ENCODE measurements around the gene ITPR2. TPM values are rescaled to one million over a fixed set of nuclear protein-coding genes. Genes with fewer than 3 reads are reported as not detected.
"Not testable (repeated sequence)": the region's sequence is repeated elsewhere in the genome, so short reads cannot be mapped to it uniquely, and the experiment has no call there.

ITPR2 gene
- total RNA-seq, 3 donors from 2014 or later = 18.2 to 26.7 (median 21.0) TPM

DNA sequence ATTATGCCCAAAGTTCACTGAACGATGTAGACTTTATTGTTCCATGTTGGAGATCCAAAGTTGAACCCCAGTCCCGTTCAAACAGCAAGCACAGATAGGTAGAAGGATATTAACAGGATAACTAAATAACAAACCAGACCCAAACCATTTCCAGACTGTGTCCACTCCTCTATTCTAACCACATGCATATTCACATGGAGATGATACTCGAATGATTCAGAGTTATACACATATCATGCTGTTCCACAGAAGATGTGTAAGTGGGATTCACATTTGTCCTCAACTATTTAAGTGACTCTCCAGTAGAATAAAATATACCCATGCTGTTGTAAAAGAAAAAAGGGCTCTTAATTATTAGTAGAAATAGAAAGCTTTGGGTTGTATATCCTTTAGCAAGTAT lies 185.9 kb downstream of the ITPR2 start:
- DNase-seq = no peak
- Mint-ChIP-seq H3K36me3 (ENCODE audit: insufficient read depth) (peaks cover 47% of the 10 kb centered on the region), H3K4me3 (no peak overlapping the region), H3K4me1 (ENCODE audit: low read depth) (no peaks in the 10 kb centered on the region), H3K9me3 (peaks cover 7% of the 10 kb centered on the region), H3K27me3 (ENCODE audit: low read depth) (no peaks in the 10 kb centered on the region)
- ATAC-seq = no peak

DNA sequence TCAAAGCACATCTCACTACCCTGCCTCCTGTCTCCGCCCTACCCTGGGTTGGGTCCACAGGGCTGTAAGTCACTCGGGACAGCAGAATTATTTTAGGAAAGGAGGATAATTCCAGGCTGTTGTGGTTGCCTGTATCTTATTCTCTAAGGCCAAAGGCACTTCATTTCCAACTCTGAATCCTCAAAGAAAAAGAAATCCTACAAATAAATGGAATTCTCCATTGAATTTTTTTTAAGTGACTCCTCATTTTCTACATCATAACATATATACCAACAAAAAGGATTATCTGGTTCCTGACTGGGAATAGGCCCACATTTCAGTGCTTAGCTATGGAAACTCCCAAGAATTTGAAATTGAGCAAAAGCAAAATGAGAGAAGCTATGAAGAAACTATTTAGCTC lies 186.4 kb downstream of the ITPR2 start:
- ATAC-seq (no peak), DNase-seq (no peak)
- Mint-ChIP-seq H3K36me3 (ENCODE audit: insufficient read depth) (peaks cover 43% of the 10 kb centered on the region), H3K4me1 (ENCODE audit: low read depth) (no peaks in the 10 kb centered on the region), H3K9me3 (peaks cover 2% of the 10 kb centered on the region), H3K4me3 (no peak overlapping the region), H3K27me3 (ENCODE audit: low read depth) (no peaks in the 10 kb centered on the region)

DNA sequence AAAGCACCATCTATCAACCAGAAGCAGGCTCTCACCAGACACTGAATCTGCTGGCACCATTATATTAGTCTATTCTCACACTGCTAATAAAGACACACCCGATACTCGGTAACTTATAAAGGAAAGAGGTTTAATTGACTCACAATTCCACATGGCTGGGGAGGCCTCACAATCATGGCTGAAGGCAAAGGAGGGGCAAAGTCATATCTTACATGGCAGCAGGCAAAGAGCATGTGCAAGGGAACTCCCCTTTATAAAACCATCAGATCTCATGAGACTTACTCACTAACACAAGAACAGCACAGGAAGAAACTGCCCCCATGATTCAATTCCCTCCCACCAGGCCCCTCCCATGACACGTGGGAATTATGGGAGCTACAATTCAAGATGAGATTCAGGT lies 188.6 kb downstream of the ITPR2 start:
- H3K27me3 Mint-ChIP-seq (ENCODE audit: low read depth); H3K9me3 Mint-ChIP-seq; H3K4me1 Mint-ChIP-seq (ENCODE audit: low read depth); H3K4me3 Mint-ChIP-seq; DNase-seq; ATAC-seq: not testable (repeated sequence)
- peaks cover 40% of the 10 kb centered on the region for H3K36me3 Mint-ChIP-seq (ENCODE audit: insufficient read depth)

DNA sequence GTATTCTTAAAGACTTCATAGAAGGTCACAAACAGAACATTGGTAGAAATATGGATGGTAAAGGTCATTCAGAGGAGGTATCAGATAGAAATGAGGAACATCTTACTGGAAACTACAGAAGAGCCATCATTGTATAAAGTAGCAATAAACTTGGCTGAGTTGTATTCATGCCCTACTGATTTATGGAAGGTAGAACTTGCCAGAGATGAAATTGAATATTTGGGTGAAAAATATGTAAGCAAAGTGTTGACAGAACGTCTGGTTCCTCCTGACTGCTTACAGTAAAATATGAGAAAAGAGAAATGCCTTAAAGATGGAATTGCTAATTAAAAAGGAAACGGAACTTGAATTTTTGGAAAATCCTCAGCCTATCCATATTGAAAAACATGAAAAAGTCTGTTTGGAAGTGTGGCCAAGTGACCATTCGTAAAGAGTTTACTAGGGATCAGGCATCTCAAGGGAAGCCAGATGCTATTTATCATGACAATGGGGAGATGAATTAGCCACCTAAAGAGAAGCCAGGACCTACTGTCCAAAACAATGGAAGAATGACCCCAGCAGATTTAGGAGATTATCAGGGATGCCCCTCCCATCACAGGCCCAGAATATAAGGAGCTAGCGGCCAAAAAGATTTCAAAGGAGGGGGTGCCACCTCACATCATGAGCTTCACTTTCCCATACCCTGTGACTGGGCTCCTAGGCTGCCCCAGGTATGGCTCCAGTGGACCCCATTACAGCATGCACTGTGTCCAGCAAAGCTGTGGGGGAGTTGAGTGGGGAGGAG lies 189.3 kb downstream of the ITPR2 start:
- H3K36me3 Mint-ChIP-seq (ENCODE audit: insufficient read depth) = peaks cover 41% of the 10 kb centered on the region
- no peak for ATAC-seq
- H3K9me3 Mint-ChIP-seq = peaks cover 5% of the 10 kb centered on the region

DNA sequence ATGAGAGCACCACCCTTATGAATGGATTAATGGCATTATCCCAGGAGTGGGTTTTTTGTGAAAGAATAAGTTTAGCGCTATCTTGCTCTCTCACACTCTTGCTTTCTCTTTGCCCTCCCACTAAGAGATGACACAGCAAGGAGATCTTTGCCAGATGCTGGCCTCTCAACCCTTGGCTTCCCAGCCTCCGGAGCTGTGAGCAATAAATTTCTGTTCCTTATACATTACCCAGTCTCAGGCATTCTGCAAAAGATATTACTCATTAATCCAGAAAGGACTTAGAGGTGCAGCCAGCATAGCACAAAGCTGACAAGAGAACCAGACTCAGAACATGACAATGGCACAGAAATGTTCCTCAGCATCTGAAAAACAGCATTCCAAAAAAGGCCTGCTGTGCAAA lies 190.6 kb downstream of the ITPR2 start:
- DNase-seq (no peak), ATAC-seq (no peak)
- H3K27me3 Mint-ChIP-seq (ENCODE audit: low read depth) = no peaks in the 10 kb centered on the region
- peaks cover 39% of the 10 kb centered on the region for H3K36me3 Mint-ChIP-seq (ENCODE audit: insufficient read depth)
- H3K4me3 Mint-ChIP-seq = no peak overlapping the region
- no peaks in the 10 kb centered on the region for H3K4me1 Mint-ChIP-seq (ENCODE audit: low read depth)
- H3K9me3 Mint-ChIP-seq = peaks cover 5% of the 10 kb centered on the region

More for the DNA sequence above, 189.3 kb downstream of the ITPR2 start:
- Mint-ChIP-seq H3K4me1 (ENCODE audit: low read depth) (no peaks in the 10 kb centered on the region), H3K4me3 (no peak overlapping the region), H3K27me3 (ENCODE audit: low read depth) (no peaks in the 10 kb centered on the region)
- DNase-seq = no peak

DNA sequence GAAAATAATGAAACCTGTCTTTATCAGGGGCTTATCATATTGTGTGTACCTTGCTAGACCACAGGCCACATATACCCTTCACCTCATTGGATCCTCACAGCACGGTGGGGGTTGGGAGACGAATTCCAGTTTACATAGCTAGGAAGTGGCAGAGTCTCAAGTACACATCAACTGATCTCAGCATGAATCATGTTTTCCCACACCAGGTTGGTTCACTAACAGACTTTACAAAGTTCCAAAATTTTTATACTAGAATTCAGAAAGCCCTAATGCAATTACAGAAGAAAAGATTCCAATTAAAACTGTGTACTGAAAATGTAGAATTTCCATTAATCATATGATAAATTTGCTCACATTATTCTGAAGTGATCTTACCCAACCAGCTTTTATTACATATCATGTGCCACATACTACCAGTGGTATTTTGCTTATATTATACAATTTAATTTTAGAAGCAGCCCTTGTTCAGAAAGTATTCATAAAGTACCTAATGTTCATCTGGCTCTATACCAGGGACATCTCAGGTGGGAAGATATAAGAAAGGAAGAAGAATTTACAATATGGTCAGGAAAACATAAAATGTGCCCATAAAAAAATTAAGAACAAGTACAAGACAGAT lies 196.2 kb downstream of the ITPR2 start:
- Mint-ChIP-seq H3K9me3 (peaks cover 5% of the 10 kb centered on the region), H3K36me3 (ENCODE audit: insufficient read depth) (peaks cover 38% of the 10 kb centered on the region), H3K4me1 (ENCODE audit: low read depth) (no peaks in the 10 kb centered on the region), H3K4me3 (no peak overlapping the region), H3K27me3 (ENCODE audit: low read depth) (no peaks in the 10 kb centered on the region)
- no peak for ATAC-seq
- DNase-seq = no peak

DNA sequence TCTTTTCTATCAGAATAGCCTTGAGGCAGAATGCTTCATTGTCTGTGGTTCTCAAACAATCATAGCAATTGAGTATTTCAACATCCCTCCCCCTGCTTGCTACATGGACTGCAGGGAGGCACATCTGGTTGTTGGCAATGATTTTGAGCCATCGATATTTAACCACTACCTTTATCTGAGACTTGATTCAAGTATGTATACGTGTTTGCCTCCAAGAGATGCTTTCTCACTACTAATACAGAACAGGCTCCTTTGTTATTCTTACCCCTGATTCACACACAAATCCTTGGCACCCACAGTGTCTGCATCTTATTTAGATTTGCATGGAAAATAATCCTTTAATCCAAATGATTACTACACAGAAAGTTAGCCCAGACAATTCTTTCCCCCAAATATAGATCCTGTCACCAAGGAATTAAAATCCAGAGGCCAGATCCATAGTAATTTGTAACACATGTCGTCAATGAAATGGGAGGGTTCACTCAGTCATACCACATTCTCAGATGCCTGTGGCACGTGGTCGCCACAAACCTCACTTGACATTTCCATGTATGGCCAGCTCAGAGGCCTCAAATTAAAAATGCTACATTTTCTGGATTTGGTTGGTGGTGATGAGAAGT lies 199.3 kb downstream of the ITPR2 start:
- Mint-ChIP-seq H3K9me3 (no peaks in the 10 kb centered on the region), H3K4me1 (ENCODE audit: low read depth) (no peaks in the 10 kb centered on the region)
- DNase-seq = no peak

DNA sequence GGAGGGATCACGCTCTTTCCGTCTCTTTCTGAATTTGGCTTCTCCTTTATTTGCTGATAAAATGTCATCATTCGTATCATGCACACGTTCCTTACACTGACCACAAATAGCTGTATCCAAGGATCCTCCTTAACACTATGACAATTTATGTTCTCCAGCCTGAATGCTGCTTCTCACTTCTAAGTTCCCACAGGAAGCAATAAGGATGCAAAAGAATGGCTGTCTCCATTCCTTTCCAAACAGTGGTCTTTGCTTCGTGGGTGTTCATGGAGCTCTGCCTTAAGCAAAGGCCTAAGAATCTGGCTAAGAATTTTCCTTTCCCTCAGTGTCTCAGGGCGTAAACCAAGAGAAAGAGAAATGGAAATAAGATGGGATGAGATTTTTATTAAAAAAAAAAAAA lies 200.2 kb downstream of the ITPR2 start:
- Mint-ChIP-seq H3K36me3 (ENCODE audit: insufficient read depth) (peaks cover 45% of the 10 kb centered on the region), H3K4me1 (ENCODE audit: low read depth) (no peaks in the 10 kb centered on the region), H3K4me3 (no peak overlapping the region)

More for the DNA sequence above, 199.3 kb downstream of the ITPR2 start:
- no peak overlapping the region for H3K4me3 Mint-ChIP-seq
- ATAC-seq = no peak
- H3K36me3 Mint-ChIP-seq (ENCODE audit: insufficient read depth) = peaks cover 40% of the 10 kb centered on the region
- H3K27me3 Mint-ChIP-seq (ENCODE audit: low read depth) = no peaks in the 10 kb centered on the region

DNA sequence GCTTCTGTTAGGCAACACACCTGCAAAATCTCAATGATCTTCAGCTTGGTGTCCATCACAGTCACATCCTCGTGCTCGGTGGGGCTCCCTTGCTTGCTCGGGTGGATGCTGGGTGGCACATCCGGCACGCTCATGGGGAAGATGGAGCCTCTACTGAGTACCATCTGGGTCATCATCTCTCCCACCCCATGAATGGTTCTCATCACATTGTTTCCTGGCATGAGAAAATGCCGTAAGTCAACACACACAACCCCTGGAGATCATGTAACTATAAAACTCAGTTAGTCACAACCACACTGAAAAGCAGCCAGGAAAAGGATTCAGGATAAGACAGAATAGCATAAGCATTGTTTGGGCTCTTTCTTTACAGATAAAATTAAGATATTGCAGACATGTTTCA lies 201.1 kb downstream of the ITPR2 start:
- no peaks in the 10 kb centered on the region for H3K4me1 Mint-ChIP-seq (ENCODE audit: low read depth)
- DNase-seq (no peak), ATAC-seq (no peak)
- H3K36me3 Mint-ChIP-seq (ENCODE audit: insufficient read depth) = peaks cover 48% of the 10 kb centered on the region
- no peaks in the 10 kb centered on the region for H3K9me3 Mint-ChIP-seq
- no peaks in the 10 kb centered on the region for H3K27me3 Mint-ChIP-seq (ENCODE audit: low read depth)
- no peak overlapping the region for H3K4me3 Mint-ChIP-seq

More for the DNA sequence above, 200.2 kb downstream of the ITPR2 start:
- H3K27me3 Mint-ChIP-seq (ENCODE audit: low read depth) = no peaks in the 10 kb centered on the region
- DNase-seq (no peak), ATAC-seq (no peak)
- H3K9me3 Mint-ChIP-seq = no peaks in the 10 kb centered on the region

DNA sequence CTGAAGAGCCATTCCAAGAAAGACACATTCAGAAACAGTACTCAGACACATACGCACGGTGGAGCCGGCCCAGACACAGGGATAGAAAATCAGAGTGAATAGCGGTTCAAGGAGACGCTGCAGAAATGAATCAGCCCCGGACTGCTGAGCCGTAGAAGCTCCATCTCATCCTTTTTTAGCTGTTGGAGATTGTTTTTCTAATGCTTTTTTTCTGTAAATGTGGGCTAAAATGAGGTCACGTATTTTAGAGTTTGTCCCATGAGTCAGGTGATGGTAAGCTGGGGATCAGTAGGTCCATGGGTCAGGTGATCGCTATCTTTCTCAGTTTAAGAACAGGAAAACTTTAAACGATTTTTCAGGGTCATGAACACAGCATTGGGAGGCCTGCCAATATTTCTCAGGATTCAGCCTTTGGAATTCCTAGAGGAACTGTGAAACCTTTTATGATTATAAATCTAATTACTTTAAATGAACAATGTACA lies 202.4 kb downstream of the ITPR2 start:
- no peak for ATAC-seq

DNA sequence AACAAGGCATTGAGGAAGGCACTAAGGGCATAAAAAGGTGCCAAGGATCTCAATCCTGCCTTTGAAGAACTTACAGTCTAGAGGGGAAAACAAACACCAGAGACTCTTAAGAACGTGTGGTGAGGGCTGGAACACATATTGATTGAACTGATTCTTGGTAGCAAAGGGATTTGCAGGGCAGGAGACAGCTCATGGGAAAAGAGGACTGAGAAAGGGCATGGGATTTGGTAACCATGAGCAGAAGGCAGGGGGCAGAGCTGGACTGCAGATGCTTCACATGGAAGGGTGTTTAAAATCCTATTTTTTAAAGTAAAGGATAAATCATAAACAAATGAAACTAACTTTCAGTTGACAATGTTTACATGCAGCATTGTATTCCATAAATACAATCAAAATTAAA lies 203.1 kb downstream of the ITPR2 start:
- Mint-ChIP-seq H3K4me1 (ENCODE audit: low read depth) (no peaks in the 10 kb centered on the region), H3K27me3 (ENCODE audit: low read depth) (no peaks in the 10 kb centered on the region), H3K9me3 (no peaks in the 10 kb centered on the region), H3K36me3 (ENCODE audit: insufficient read depth) (peaks cover 52% of the 10 kb centered on the region), H3K4me3 (no peak overlapping the region)
- DNase-seq (no peak), ATAC-seq (no peak)

More for the DNA sequence above, 202.4 kb downstream of the ITPR2 start:
- Mint-ChIP-seq H3K4me3 (no peak overlapping the region), H3K36me3 (ENCODE audit: insufficient read depth) (peaks cover 54% of the 10 kb centered on the region), H3K4me1 (ENCODE audit: low read depth) (no peaks in the 10 kb centered on the region), H3K27me3 (ENCODE audit: low read depth) (no peaks in the 10 kb centered on the region), H3K9me3 (no peaks in the 10 kb centered on the region)
- DNase-seq = no peak

DNA sequence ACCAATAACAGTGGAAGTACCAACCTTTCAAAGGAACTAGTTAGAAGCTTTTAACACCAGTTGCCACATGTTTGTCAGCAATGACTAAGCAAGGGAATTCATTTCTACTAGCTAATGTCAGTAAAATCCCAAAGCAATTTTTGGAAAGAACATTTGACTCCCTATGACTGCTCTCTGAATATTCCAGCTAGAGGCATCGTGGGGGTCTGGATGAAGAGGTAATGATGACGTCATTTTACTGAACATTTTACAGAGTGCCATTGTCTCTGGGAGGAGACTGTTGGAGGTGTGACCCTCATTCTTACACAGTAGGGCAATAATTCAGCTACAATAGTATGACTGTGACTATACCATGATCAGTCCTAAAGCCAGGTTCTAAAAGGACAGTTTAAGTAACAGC lies 204.8 kb downstream of the ITPR2 start:
- DNase-seq = no peak
- Mint-ChIP-seq H3K9me3 (no peaks in the 10 kb centered on the region), H3K36me3 (ENCODE audit: insufficient read depth) (peaks cover 50% of the 10 kb centered on the region), H3K27me3 (ENCODE audit: low read depth) (no peaks in the 10 kb centered on the region), H3K4me3 (no peak overlapping the region), H3K4me1 (ENCODE audit: low read depth) (no peaks in the 10 kb centered on the region)
- no peak for ATAC-seq

DNA sequence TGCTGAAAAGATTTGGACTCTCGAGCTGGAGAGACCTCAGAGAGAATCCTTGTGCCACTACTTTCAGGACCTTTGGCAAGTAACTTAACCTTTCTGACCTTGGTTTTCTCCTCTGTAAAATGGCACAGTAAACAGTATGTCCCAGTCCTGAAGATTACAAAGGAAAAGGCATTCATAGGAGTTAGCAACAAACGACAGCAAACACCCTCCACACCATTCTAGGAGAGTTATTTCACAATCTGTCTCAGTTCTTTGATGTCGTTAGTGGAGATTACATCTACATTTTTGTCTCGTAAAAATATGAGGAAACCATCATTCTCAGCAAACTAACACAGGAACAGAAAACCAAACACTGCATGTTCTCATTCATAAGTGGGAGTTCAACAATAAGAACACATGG lies 205.7 kb downstream of the ITPR2 start:
- no peaks in the 10 kb centered on the region for H3K9me3 Mint-ChIP-seq
- DNase-seq = no peak

DNA sequence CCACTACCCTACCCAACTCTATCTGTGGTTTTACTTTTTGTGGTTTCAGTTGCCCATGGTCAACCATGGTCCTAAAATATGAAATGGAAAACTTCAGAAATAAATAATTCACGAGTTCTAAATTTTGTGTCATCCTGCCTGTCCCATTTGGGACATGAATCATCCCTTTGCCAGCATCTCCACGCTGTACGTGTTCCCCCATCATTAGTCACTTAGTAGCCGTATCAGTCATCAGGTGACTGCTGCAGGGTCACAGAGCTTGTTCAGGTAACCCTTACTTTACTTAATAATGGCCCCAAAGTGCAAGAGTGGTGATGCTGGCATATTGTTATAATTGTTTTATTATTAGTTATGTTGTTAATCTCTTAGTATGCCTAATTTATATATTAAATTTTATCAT lies 209.9 kb downstream of the ITPR2 start:
- DNase-seq (no peak), ATAC-seq (peak in 1 of 2 donors; percentile 63)
- Mint-ChIP-seq H3K27me3 (ENCODE audit: low read depth) (no peaks in the 10 kb centered on the region), H3K9me3 (no peaks in the 10 kb centered on the region), H3K36me3 (ENCODE audit: insufficient read depth) (peaks cover 57% of the 10 kb centered on the region), H3K4me1 (ENCODE audit: low read depth) (no peaks in the 10 kb centered on the region), H3K4me3 (no peak overlapping the region)

More for the DNA sequence above, 205.7 kb downstream of the ITPR2 start:
- H3K4me1 Mint-ChIP-seq (ENCODE audit: low read depth) = no peaks in the 10 kb centered on the region
- ATAC-seq = no peak
- H3K27me3 Mint-ChIP-seq (ENCODE audit: low read depth) = no peaks in the 10 kb centered on the region
- H3K36me3 Mint-ChIP-seq (ENCODE audit: insufficient read depth) = peaks cover 50% of the 10 kb centered on the region
- no peak overlapping the region for H3K4me3 Mint-ChIP-seq

All from activated T-cell treated with anti-CD3 and anti-CD28 coated beads, Interleukin-2, amount 50 U/mL, for 4 hours (primary cell).